WTC11 (cell line): ENCODE measurements around the gene CALR3. TPM values are rescaled to one million over a fixed set of nuclear protein-coding genes. Genes with fewer than 3 reads are reported as not detected.

Source experiments
- AR ChIP-seq: fragments of 250-450 bp; sonication (Bioruptor Pico); IDR thresholded peaks from 2 replicates; pipeline ENCODE4 v1.9.0; 2021; ENCODE audit warnings: mild to moderate bottlenecking
- E2F4 ChIP-seq: sonication (generic); formaldehyde crosslinking; IDR thresholded peaks from 2 replicates; pipeline ENCODE4 v1.8.1; 2022; ENCODE audit warnings: low read depth, mild to moderate bottlenecking, moderate library complexity, missing genetic modification reagents, borderline replicate concordance
- FOXP1 ChIP-seq: sonication (generic); formaldehyde crosslinking; IDR thresholded peaks from 2 replicates; pipeline ENCODE4 v1.8.0; 2022; ENCODE audit warnings: missing genetic modification reagents, mild to moderate bottlenecking, moderate library complexity, borderline replicate concordance
- GTF2I ChIP-seq: fragments of 250-450 bp; sonication (Bioruptor Pico); conservative IDR thresholded peaks from 2 replicates; pipeline ENCODE4 v1.4.0; 2021; ENCODE audit warnings: mild to moderate bottlenecking
- IRF1 ChIP-seq: sonication (generic); formaldehyde crosslinking; IDR thresholded peaks from 2 replicates; pipeline ENCODE4 v1.8.0; 2023; ENCODE audit warnings: missing genetic modification reagents
- IRF2 ChIP-seq: sonication (generic); formaldehyde crosslinking; IDR thresholded peaks from 2 replicates; pipeline ENCODE4 v1.8.0; 2022; ENCODE audit warnings: low read depth, missing genetic modification reagents, borderline replicate concordance
- KAT7 ChIP-seq: sonication (generic); formaldehyde crosslinking; IDR thresholded peaks from 2 replicates; pipeline ENCODE4 v1.8.1; 2023; ENCODE audit warnings: missing genetic modification reagents, mild to moderate bottlenecking, borderline replicate concordance
- NR1H2 ChIP-seq: sonication (generic); formaldehyde crosslinking; IDR thresholded peaks from 2 replicates; pipeline ENCODE4 v1.9.0; 2021; ENCODE audit warnings: mild to moderate bottlenecking, moderate library complexity, missing genetic modification reagents
- SP1 ChIP-seq: sonication (generic); formaldehyde crosslinking; conservative IDR thresholded peaks from 2 replicates; pipeline ENCODE4 v1.8.1; 2022; ENCODE audit warnings: missing genetic modification reagents
- STAT6 ChIP-seq: sonication (generic); formaldehyde crosslinking; conservative IDR thresholded peaks from 2 replicates; pipeline ENCODE4 v1.8.1; 2023; ENCODE audit warnings: mild to moderate bottlenecking, low read depth, missing genetic modification reagents, moderate library complexity
- ZNF317 ChIP-seq: sonication (generic); formaldehyde crosslinking; IDR thresholded peaks from 2 replicates; pipeline ENCODE4 v1.8.1; 2023; ENCODE audit warnings: low read depth, mild to moderate bottlenecking, moderate library complexity, missing genetic modification reagents, borderline replicate concordance
- ZNF416 ChIP-seq: fragments of 250-450 bp; sonication (Bioruptor Pico); IDR thresholded peaks from 2 replicates; pipeline ENCODE4 v1.9.0; 2021; ENCODE audit warnings: mild to moderate bottlenecking, inconsistent platforms
- ZNF423 ChIP-seq: fragments of 250-450 bp; sonication (Bioruptor Pico); IDR thresholded peaks from 2 replicates; pipeline ENCODE4 v2.1.2; 2022; ENCODE audit warnings: mild to moderate bottlenecking, moderate library complexity
- ZNF532 ChIP-seq: fragments of 250-450 bp; sonication (Bioruptor Pico); IDR thresholded peaks from 2 replicates; pipeline ENCODE4 v1.9.0; 2021; ENCODE audit warnings: mild to moderate bottlenecking, borderline replicate concordance
- total RNA-seq: library from RNA; stranded (reverse); gene quantifications from 3 replicates; pipeline ENCODE4 v1.2.3, GENCODE V29; 2021

The CALR3 gene
- total RNA-seq, 1 experiment from 2014 or later, result 0.87 TPM

- no peak for TF ChIP-seq ZNF532
- TF ChIP-seq E2F4 (CRISPR knock-in tag), result no peak
- TF ChIP-seq SP1 (CRISPR knock-in tag), result no peak
- no peak for TF ChIP-seq KAT7 (CRISPR knock-in tag)
- no peak for TF ChIP-seq NR1H2 (CRISPR knock-in tag)
- TF ChIP-seq STAT6 (CRISPR knock-in tag), result no peak
- TF ChIP-seq ZNF416 (CRISPR knock-in tag), result no peak
- TF ChIP-seq IRF2 (CRISPR knock-in tag), result no peak
- TF ChIP-seq IRF1 (CRISPR knock-in tag), result no peak
- TF ChIP-seq ZNF423 (CRISPR knock-in tag), result no peak
- no peak for TF ChIP-seq GTF2I (CRISPR knock-in tag)
- no peak for TF ChIP-seq AR (CRISPR knock-in tag)
- no peak for TF ChIP-seq ZNF317 (CRISPR knock-in tag)
- TF ChIP-seq FOXP1 (CRISPR knock-in tag), result no peak
These were observed 31.9 kb downstream of the CALR3 start (continued) for GRCh38 chr19:16463991-16464575.
